Thoracic aorta (tissue), 2 donors: ENCODE measurements around the gene FXYD5. TPM values are rescaled to one million over a fixed set of nuclear protein-coding genes. Genes with fewer than 3 reads are reported as not detected.
A peak's percentile ranks its signal among the peaks of the same experiment; 100 is the strongest.

Source experiments
- ATAC-seq: fragments of 150-250 bp; one replicate; pipeline ENCODE4 v1.8.0; 2017; ENCODE audit warnings: low read depth; ENCODE audit not compliant: insufficient number of reproducible peaks, low FRiP score
- DNase-seq: peaks from one replicate; pipeline ENCODE4 v3.0.0-alpha.2; 2020; ENCODE audit warnings: low spot score
- H3K27ac ChIP-seq, 2 donors: fragments of 200-600 bp; sonication (generic); 1 replicate in 1 of 2; 2 replicates in 1 of 2; pipeline ENCODE4 v1.5.1; 2016; ENCODE audit warnings: mild to moderate bottlenecking in 2 of 2, moderate library complexity in 2 of 2
- H3K27me3 ChIP-seq: fragments of 200-600 bp; sonication (generic); replicated peaks from 2 replicates; pipeline ENCODE4 v1.6.0; 2016; ENCODE audit warnings: mild to moderate bottlenecking; ENCODE audit not compliant: insufficient read depth
- H3K36me3 ChIP-seq: fragments of 200-600 bp; sonication (generic); one replicate; pipeline ENCODE4 v1.5.1; 2016
- H3K4me1 ChIP-seq, 2 donors: fragments of 200-600 bp; sonication (generic); 1 replicate in 1 of 2; 2 replicates in 1 of 2; pipeline versions ENCODE4 v1.5.1 to v1.6.0; 2016; ENCODE audit warnings: low read depth in 2 of 2, mild to moderate bottlenecking in 1 of 2; ENCODE audit not compliant: control insufficient read depth in 1 of 2
- H3K4me3 ChIP-seq: fragments of 200-600 bp; sonication (generic); 2 replicates; pipeline ENCODE4 v1.5.1; 2016; ENCODE audit warnings: mild to moderate bottlenecking
- H3K9me3 ChIP-seq: fragments of 200-600 bp; sonication (generic); 2 replicates; pipeline ENCODE4 v1.5.1; 2016
- CTCF ChIP-seq: fragments of 200-600 bp; sonication (generic); IDR thresholded peaks from one replicate; pipeline ENCODE4 v1.5.1; 2019; ENCODE audit warnings: antibody characterized with exemption
- total RNA-seq, 2 donors: library from RNA; depleted of rRNA; stranded (reverse); fragments of >200 nt; gene quantifications; one replicate each; pipeline versions ENCODE4 v1.1.0 to v1.2.3, GENCODE V29; 2016

The FXYD5 gene
- total RNA-seq, 2 donors from 2014 or later, result 65.0 to 106 TPM

DNA sequence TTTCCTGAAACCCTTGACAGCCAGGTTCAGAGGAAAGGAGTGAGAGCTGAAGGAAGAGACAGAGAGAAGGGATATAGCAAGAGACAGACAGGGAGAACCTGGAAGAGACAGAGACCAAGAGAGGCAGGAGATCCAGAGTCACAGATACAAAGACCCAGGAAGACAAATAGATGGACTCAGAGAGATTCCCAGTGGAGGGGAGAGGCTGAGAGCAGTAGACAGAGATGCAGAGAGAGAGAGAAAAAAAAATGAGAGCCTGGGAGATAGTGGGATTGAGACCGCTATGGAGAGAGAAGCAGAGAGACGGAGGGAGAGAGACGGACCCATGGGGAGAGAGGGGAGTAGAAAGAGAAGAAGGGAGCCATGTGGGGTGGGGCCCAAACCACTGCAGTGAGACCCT, 10.7 kb upstream of the FXYD5 start:
- Histone ChIP-seq H3K36me3 (no peaks in the 10 kb centered on the region), H3K4me1 (peaks cover 15 to 29% of the 10 kb centered on the region in 2 donors), H3K4me3 (no peak overlapping the region), H3K9me3 (no peaks in the 10 kb centered on the region), H3K27me3 (no peaks in the 10 kb centered on the region), H3K27ac (no peak overlapping the region)
- ATAC-seq (no peak), DNase-seq (no peak)
- no peak for TF ChIP-seq CTCF

GRCh38 chr19:35144259-35144599, 10.3 kb upstream of the FXYD5 start:
- Histone ChIP-seq H3K36me3 (no peaks in the 10 kb centered on the region), H3K27me3 (no peaks in the 10 kb centered on the region)

DNA sequence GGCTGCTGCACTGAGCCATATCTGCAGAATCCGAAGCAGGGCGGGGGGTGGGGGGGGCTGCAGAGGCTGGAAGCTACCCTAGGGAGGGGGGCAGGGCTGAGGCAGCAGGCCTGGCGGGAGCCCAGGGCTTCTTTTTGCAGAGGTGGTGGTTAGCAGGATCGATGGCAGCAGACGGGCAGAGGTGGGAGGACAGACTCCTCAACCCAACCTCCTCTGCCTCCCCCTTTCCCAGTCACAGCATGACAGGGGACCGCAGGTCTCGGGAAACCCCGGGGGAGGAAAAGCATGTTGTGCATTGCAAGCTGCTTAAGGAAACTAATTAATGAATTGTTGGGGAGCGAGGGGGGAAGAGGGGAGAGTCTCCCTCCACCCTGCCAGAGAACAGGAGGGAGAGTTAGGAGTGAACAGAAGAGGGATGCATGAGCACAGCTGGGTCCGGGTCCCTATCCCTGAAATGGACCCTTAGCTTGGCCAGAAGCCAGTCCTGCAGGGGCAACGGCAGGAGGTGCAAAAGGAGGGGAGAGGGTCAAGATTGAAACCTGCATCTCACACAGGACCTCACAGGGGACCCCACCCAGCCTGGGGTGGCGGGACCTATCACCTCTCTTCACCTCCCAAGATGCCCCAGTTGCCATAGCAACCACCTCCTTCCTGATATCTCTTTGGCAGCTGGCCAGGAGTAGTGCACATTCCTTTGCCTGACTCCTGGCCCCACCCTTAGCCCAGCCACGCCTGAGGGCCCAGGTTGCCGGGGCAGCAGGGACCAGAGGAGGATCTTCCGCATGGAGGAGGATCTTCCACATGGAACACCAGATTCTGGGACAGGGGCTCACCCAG, 9.7 kb upstream of the FXYD5 start:
- no peak for TF ChIP-seq CTCF
- Histone ChIP-seq H3K4me3 (no peak overlapping the region), H3K27ac (no peak overlapping the region), H3K9me3 (no peaks in the 10 kb centered on the region), H3K27me3 (no peaks in the 10 kb centered on the region), H3K4me1 (peaks cover 15 to 27% of the 10 kb centered on the region in 2 donors), H3K36me3 (no peaks in the 10 kb centered on the region)
- ATAC-seq, result no peak
- DNase-seq, result no peak

More at GRCh38 chr19:35144259-35144599, 10.3 kb upstream of the FXYD5 start:
- no peak for DNase-seq
- H3K4me3 ChIP-seq, result no peak overlapping the region
- no peak overlapping the region for H3K27ac ChIP-seq
- H3K4me1 ChIP-seq, result peaks cover 15 to 29% of the 10 kb centered on the region in 2 donors
- no peak for ATAC-seq
- no peaks in the 10 kb centered on the region for H3K9me3 ChIP-seq
- TF ChIP-seq CTCF, result no peak

GRCh38 chr19:35146746-35147459, 7.6 kb upstream of the FXYD5 start:
- Histone ChIP-seq H3K4me1 (peaks cover 4 to 11% of the 10 kb centered on the region in 2 donors), H3K9me3 (no peaks in the 10 kb centered on the region), H3K27ac (peak overlapping the region in 1 of 2 donors; percentile 2), H3K27me3 (no peaks in the 10 kb centered on the region), H3K4me3 (no peak overlapping the region), H3K36me3 (no peaks in the 10 kb centered on the region)
- DNase-seq, result no peak
- no peak for TF ChIP-seq CTCF
- ATAC-seq, result no peak

- H3K9me3 ChIP-seq, result no peaks in the 10 kb centered on the region
- no peak for TF ChIP-seq CTCF
Measured at GRCh38 chr19:35149463-35149862, 5.1 kb upstream of the FXYD5 start.

More at GRCh38 chr19:35149463-35149862, 5.1 kb upstream of the FXYD5 start:
- Histone ChIP-seq H3K36me3 (no peaks in the 10 kb centered on the region), H3K27me3 (no peaks in the 10 kb centered on the region), H3K4me3 (no peak overlapping the region), H3K27ac (no peak overlapping the region), H3K4me1 (peaks cover 0 to 19% of the 10 kb centered on the region in 2 donors)
- no peak for DNase-seq
- ATAC-seq, result no peak
